H1 (cell line): Measurements from ENCODE around the gene CBLB. TPM values are rescaled to one million over a fixed set of nuclear protein-coding genes. Genes with fewer than 3 reads are reported as not detected.

Experiments used
- NANOG ChIP-seq: IDR thresholded peaks from 2 replicates; pipeline ENCODE4 v1.6.1; 2011; ENCODE audit warnings: low read length, low read depth, mild to moderate bottlenecking, inconsistent platforms; ENCODE audit not compliant: insufficient read depth, poor library complexity, severe bottlenecking
- TCF12 ChIP-seq: IDR thresholded peaks from 2 replicates; pipeline ENCODE4 v1.6.1; 2011; ENCODE audit warnings: low read depth, mild to moderate bottlenecking, low read length
- polyA plus RNA-seq, 7 experiments: library from polyadenylated mRNA; depleted of rRNA in 3 of 7; stranded (reverse) in 5 of 7; unstranded in 2 of 7; fragments of >200 nt in 5 of 7; fragments of 200-250 nt in 2 of 7; gene quantifications; 1 replicate in 5 of 7; 2 replicates in 1 of 7; 4 replicates in 1 of 7; pipeline versions ENCODE4 v1.2.1 to v1.2.3, GENCODE V29; 2011 to 2013; ENCODE audit warnings: missing spikeins in 2 of 7, mixed read lengths in 2 of 7
- total RNA-seq: library from RNA; stranded (reverse); fragmentation: NEBNext Ultra II Directional; extraction: Animal tissue kit (Norgen Biotek cat#: 25700); gene quantifications from 2 replicates; pipeline ENCODE4 v1.2.1, GENCODE V29; 2021
- TF ChIP-seq, protein P1 (sequence below): IDR thresholded peaks from 2 replicates; pipeline ENCODE4 v1.6.1; 2012; ENCODE audit warnings: low read length, inconsistent platforms

Gene CBLB
- total and polyA plus RNA-seq, 2 of the 8 experiments (the other 6 are each of a cell fraction or from before 2014, with no cell fraction given), result 14.5 to 26.0 TPM

DNA sequence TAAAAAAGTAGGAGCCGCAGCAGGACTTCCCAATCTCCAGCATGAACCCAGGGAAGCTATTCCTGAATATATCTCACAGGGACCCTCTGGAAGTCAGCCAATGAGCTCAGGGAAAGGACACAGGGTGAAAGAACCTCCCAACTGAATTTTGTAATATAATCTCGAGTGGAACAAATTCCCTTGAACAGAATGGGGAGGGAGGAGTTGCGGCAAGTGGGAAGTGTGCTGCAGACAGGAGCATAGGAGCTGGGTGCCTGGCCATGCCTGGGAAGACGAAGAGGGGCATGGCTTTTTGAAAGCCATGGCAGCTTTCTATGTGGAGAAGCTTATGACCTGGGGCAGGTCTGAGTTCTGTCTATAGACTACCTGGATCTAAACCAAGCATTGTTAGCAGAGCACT lies 98.4 kb downstream of the CBLB start (continued):
- TF ChIP-seq, protein P1, sequence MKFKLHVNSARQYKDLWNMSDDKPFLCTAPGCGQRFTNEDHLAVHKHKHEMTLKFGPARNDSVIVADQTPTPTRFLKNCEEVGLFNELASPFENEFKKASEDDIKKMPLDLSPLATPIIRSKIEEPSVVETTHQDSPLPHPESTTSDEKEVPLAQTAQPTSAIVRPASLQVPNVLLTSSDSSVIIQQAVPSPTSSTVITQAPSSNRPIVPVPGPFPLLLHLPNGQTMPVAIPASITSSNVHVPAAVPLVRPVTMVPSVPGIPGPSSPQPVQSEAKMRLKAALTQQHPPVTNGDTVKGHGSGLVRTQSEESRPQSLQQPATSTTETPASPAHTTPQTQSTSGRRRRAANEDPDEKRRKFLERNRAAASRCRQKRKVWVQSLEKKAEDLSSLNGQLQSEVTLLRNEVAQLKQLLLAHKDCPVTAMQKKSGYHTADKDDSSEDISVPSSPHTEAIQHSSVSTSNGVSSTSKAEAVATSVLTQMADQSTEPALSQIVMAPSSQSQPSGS, result no peak
- no peak for TF ChIP-seq NANOG
- TF ChIP-seq TCF12, result no peak
